HCT116 (cell line): Measurements from ENCODE around the gene GRIN2A. TPM values are rescaled to one million over a fixed set of nuclear protein-coding genes. Genes with fewer than 3 reads are reported as not detected.

Experiments
- ATAC-seq: fragments of 200-7000 bp; cut with Tn5 transposase; 2 replicates; pipeline ENCODE4 v1.9.1; 2020; ENCODE audit warnings: mild to moderate bottlenecking, moderate library complexity
- BruUV-seq: library from RNA; stranded (reverse); fragments of 400-500 nt; replicated peaks from 2 replicates; lab custom pipeline; 2021; lab: Mats Ljungman, UMichigan
- CTCF ChIA-PET: fragments of 300-600 bp; sonication (Branson Sonifier 250); formaldehyde crosslinking; loops from one replicate; lab custom pipeline; 2021; ENCODE audit warnings: antibody characterized with exemption; lab: Charles Lee
- POLR2A ChIA-PET: fragments of 300-600, 350-600 bp; sonication (Branson Sonifier 250); formaldehyde crosslinking; loops from one replicate; lab custom pipeline; 2021; ENCODE audit warnings: antibody characterized with exemption; lab: Charles Lee
- RAD21 ChIA-PET, 2 experiments: fragments of 300-600 bp; sonication (Branson Sonifier 250); formaldehyde crosslinking; loops; one replicate each; lab custom pipeline; 2023; ENCODE audit warnings: low total read pairs in 2 of 2; ENCODE audit not compliant: uncharacterized antibody in 2 of 2, unreplicated experiment in 2 of 2, low non-redundant PET in 1 of 2; lab: Charles Lee
- DNase-seq: peaks from one replicate; pipeline ENCODE4 v3.0.0-alpha.2; 2010; ENCODE audit warnings: low read depth, low spot score
- H2AFZ ChIP-seq: fragments of 200-600 bp; shearing (Covaris generic), sonication (generic); 2 replicates; pipeline ENCODE4 v1.6.1; 2017; ENCODE audit warnings: low read depth, mixed run types, mixed read lengths, antibody characterized with exemption, low read length; ENCODE audit not compliant: poor library complexity, severe bottlenecking
- H3K27ac ChIP-seq: 2 replicates; pipeline ENCODE4 v1.5.1; 2012; ENCODE audit warnings: low read depth, low read length
- H3K27me3 ChIP-seq: fragments of 200-600 bp; sonication (generic); 2 replicates; pipeline ENCODE4 v1.6.1; 2016; ENCODE audit warnings: mixed run types, low read length, mixed read lengths; ENCODE audit not compliant: insufficient read depth
- H3K36me3 ChIP-seq, 2 experiments: fragments of 200-500 bp in 1 of 2; fragments of 200-600 bp in 1 of 2; sonication (Bioruptor generic) in 1 of 2; sonication (generic) in 1 of 2; 2 replicates each; pipeline versions ENCODE4 v1.5.1 to v1.6.1; 2014 to 2016; ENCODE audit warnings: low read length in 2 of 2, inconsistent platforms in 1 of 2, mixed read lengths in 1 of 2, mixed run types in 1 of 2; ENCODE audit not compliant: insufficient read depth in 2 of 2, control insufficient read depth in 1 of 2
- H3K4me1 ChIP-seq, 2 experiments: fragments of 200-600 bp in 1 of 2; sonication (generic) in 1 of 2; 2 replicates each; pipeline versions ENCODE4 v1.5.1 to v1.6.1; 2012 to 2017; ENCODE audit warnings: low read length in 2 of 2, inconsistent platforms in 1 of 2, mild to moderate bottlenecking in 1 of 2, mixed read lengths in 1 of 2, mixed run types in 1 of 2, moderate library complexity in 1 of 2; ENCODE audit not compliant: insufficient read depth in 2 of 2, control insufficient read depth in 1 of 2
- H3K4me2 ChIP-seq: fragments of 200-600 bp; sonication (generic); 2 replicates; pipeline ENCODE4 v1.6.1; 2017; ENCODE audit warnings: mixed run types, low read length, mixed read lengths
- H3K4me3 ChIP-seq, 2 experiments: fragments of 200-600 bp in 1 of 2; sonication (generic) in 1 of 2; replicated peaks in 1 of 2; 2 replicates each; pipeline ENCODE4 v1.5.1; 2011 to 2016; ENCODE audit warnings: low read length in 2 of 2, control low read depth in 1 of 2, low read depth in 1 of 2, mild to moderate bottlenecking in 1 of 2, mixed read lengths in 1 of 2, mixed run types in 1 of 2
- H3K79me2 ChIP-seq: fragments of 200-600 bp; sonication (generic); 2 replicates; pipeline ENCODE4 v1.6.1; 2017; ENCODE audit warnings: mild to moderate bottlenecking, mixed run types, low read length, moderate library complexity, mixed read lengths; ENCODE audit not compliant: insufficient read depth
- H3K9ac ChIP-seq: fragments of 200-600 bp; sonication (generic); 2 replicates; pipeline ENCODE4 v1.6.1; 2016; ENCODE audit warnings: low read length, mixed read lengths
- H3K9me2 ChIP-seq: fragments of 200-600 bp; sonication (generic), shearing (Covaris generic); 2 replicates; pipeline ENCODE4 v1.6.1; 2017; ENCODE audit warnings: mixed run types, mild to moderate bottlenecking, moderate library complexity; ENCODE audit not compliant: insufficient read depth
- H3K9me3 ChIP-seq, 2 experiments: fragments of 200-500 bp in 1 of 2; fragments of 200-600 bp in 1 of 2; sonication (Bioruptor generic) in 1 of 2; sonication (generic) in 1 of 2; 2 replicates each; pipeline ENCODE4 v1.6.1; 2014 to 2017; ENCODE audit warnings: low read length in 2 of 2, mixed read lengths in 2 of 2, inconsistent platforms in 1 of 2, low read depth in 1 of 2, mild to moderate bottlenecking in 1 of 2, mixed run types in 1 of 2, moderate library complexity in 1 of 2; ENCODE audit not compliant: control insufficient read depth in 1 of 2, insufficient read depth in 1 of 2
- H4K20me1 ChIP-seq: fragments of 200-600 bp; sonication (generic), shearing (Covaris generic); 2 replicates; pipeline ENCODE4 v1.6.1; 2017; ENCODE audit warnings: mixed run types, mild to moderate bottlenecking, moderate library complexity; ENCODE audit not compliant: insufficient read depth
- CBX3 ChIP-seq: IDR thresholded peaks from 2 replicates; pipeline ENCODE4 v1.6.1; 2012; ENCODE audit warnings: low read depth
- EGR1 ChIP-seq: IDR thresholded peaks from 2 replicates; pipeline ENCODE4 v1.6.1; 2012; ENCODE audit warnings: low read depth
- ELF1 ChIP-seq: IDR thresholded peaks from 2 replicates; pipeline ENCODE4 v1.6.1; 2012; ENCODE audit warnings: low read depth, borderline replicate concordance
- EZH2 ChIP-seq: fragments of 200-600 bp; sonication (generic); IDR thresholded peaks from 2 replicates; pipeline ENCODE4 v1.6.1; 2017; ENCODE audit warnings: antibody characterized with exemption, mixed run types
- JUND ChIP-seq: IDR thresholded peaks from 2 replicates; pipeline ENCODE4 v1.6.1; 2012
- MAX ChIP-seq: IDR thresholded peaks from 2 replicates; pipeline ENCODE4 v1.6.1; 2012
- POLR2A ChIP-seq: IDR thresholded peaks from 2 replicates; pipeline ENCODE4 v1.7.0; 2011; ENCODE audit warnings: borderline replicate concordance; ENCODE audit not compliant: insufficient read depth, insufficient read length; ENCODE audit errors: extremely low read depth
- POLR2AphosphoS5 ChIP-seq: IDR thresholded peaks from 2 replicates; pipeline ENCODE4 v1.6.1; 2011; ENCODE audit warnings: mild to moderate bottlenecking, low read depth, low read length, moderate library complexity
- REST ChIP-seq: IDR thresholded peaks from 2 replicates; pipeline ENCODE4 v1.6.1; 2012; ENCODE audit warnings: low read depth
- SIN3A ChIP-seq: IDR thresholded peaks from 2 replicates; pipeline ENCODE4 v1.6.1; 2012; ENCODE audit warnings: low read depth
- SRF ChIP-seq: IDR thresholded peaks from 2 replicates; pipeline ENCODE4 v1.6.1; 2012; ENCODE audit warnings: low read depth
- YY1 ChIP-seq: IDR thresholded peaks from 2 replicates; pipeline ENCODE4 v1.6.1; 2011; ENCODE audit warnings: low read length, low read depth, moderate library complexity, mild to moderate bottlenecking; ENCODE audit not compliant: insufficient replicate concordance; ENCODE audit errors: extremely low read depth
- intact Hi-C: fragments of 100-400 bp; cut with micrococcal nuclease; formaldehyde crosslinking; loops from 2 replicates; pipeline ENCODE4 v1.10.0; 2022
- total RNA-seq: library from RNA; stranded (reverse); gene quantifications from one replicate; pipeline ENCODE4 v1.2.1, GENCODE V29; 2021; ENCODE audit not compliant: unreplicated experiment

The GRIN2A gene
- total RNA-seq, 1 experiment from 2014 or later = 0.02 TPM

- Histone ChIP-seq H3K27me3 (peaks cover 32% of the 10 kb centered on the region), H3K4me3 (no peak overlapping the region), H3K9me2 (no peaks in the 10 kb centered on the region), H2AFZ (no peak overlapping the region), H3K36me3 (no peaks in the 10 kb centered on the region), H3K9ac (no peak overlapping the region), H4K20me1 (no peaks in the 10 kb centered on the region), H3K9me3 (no peaks in the 10 kb centered on the region), H3K27ac (no peak overlapping the region), H3K79me2 (no peaks in the 10 kb centered on the region), H3K4me2 (no peak overlapping the region), H3K4me1 (no peaks in the 10 kb centered on the region)
- DNase-seq (no peak), ATAC-seq (no peak)
- BruUV-seq = no TSS peak
- CTCF ChIA-PET = no interaction called here
- intact Hi-C loops = no loop called here
- no peak for TF ChIP-seq POLR2A
- no peak for TF ChIP-seq JUND
- TF ChIP-seq SRF = no peak
- TF ChIP-seq ELF1 = no peak
- TF ChIP-seq POLR2AphosphoS5 = no peak
- TF ChIP-seq EZH2 = no peak
- TF ChIP-seq MAX = no peak
- TF ChIP-seq EGR1 = no peak
- no peak for TF ChIP-seq REST
- no peak for TF ChIP-seq CBX3
- no peak for TF ChIP-seq YY1
- no peak for TF ChIP-seq SIN3A
- RAD21 ChIA-PET = no interaction called here
- POLR2A ChIA-PET = no interaction called here
Observed at GRCh38 chr16:9821331-9821730, 360.9 kb downstream of the GRIN2A start.
